Muscle layer of colon (tissue), 2 donors: Measurements from ENCODE around the gene RAI1.

ENCODE experiments used
- H3K27ac ChIP-seq: one replicate; pipeline ENCODE4 v1.7.0; 2013; ENCODE audit warnings: low read depth, mild to moderate bottlenecking, low read length, moderate library complexity
- H3K27me3 ChIP-seq, 2 donors: one replicate each; pipeline ENCODE4 v1.7.0; 2013; ENCODE audit warnings: low read length in 2 of 2, mild to moderate bottlenecking in 2 of 2; ENCODE audit not compliant: insufficient read depth in 2 of 2, control insufficient read depth in 1 of 2
- H3K36me3 ChIP-seq: one replicate; pipeline ENCODE4 v1.7.0; 2013; ENCODE audit warnings: mild to moderate bottlenecking, low read length; ENCODE audit not compliant: insufficient read depth
- H3K4me1 ChIP-seq: one replicate; pipeline ENCODE4 v1.7.0; 2013; ENCODE audit warnings: mild to moderate bottlenecking, low read length; ENCODE audit not compliant: insufficient read depth
- H3K4me3 ChIP-seq, 2 donors: one replicate each; pipeline ENCODE4 v1.7.0; 2013; ENCODE audit warnings: low read length in 2 of 2, low read depth in 1 of 2, mild to moderate bottlenecking in 1 of 2, moderate library complexity in 1 of 2
- H3K9ac ChIP-seq: one replicate; pipeline ENCODE4 v1.7.0; 2013; ENCODE audit warnings: low read length
- H3K9me3 ChIP-seq: one replicate; pipeline ENCODE4 v1.7.0; 2013; ENCODE audit warnings: mild to moderate bottlenecking, low read length
- donor health status: abdominal sarcoma.
- donor health status: Adenocarcinoma of cecum.

RAI1 gene

DNA sequence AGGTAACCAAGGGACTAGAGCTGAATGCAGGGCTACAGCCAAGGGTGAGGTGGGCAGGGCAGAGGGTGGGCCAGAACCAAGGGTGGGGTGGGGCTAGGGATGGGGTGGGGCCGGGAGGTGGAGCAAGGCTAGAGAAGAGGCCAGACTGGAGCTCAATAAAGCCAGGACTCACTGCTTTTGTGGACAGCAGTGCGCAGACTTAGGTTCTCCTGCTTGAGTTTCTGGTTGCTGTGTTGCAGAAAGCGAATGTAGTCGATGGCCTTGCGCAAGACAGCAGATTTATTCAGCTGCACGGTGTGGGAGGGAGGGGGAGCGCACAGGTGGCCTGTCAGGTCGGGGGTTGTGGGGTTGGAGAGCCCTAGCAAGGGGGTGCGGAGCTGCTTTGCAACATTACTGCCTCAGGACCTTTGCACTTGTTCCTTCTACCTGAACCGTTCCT, 136.8 kb downstream of the RAI1 start:
- Histone ChIP-seq H3K9ac (no peak overlapping the region), H3K4me3 (no peak overlapping the region), H3K27ac (no peak overlapping the region), H3K36me3 (peaks cover 16% of the 10 kb centered on the region), H3K9me3 (no peaks in the 10 kb centered on the region), H3K4me1 (peaks cover 47% of the 10 kb centered on the region), H3K27me3 (no peaks in the 10 kb centered on the region)

DNA sequence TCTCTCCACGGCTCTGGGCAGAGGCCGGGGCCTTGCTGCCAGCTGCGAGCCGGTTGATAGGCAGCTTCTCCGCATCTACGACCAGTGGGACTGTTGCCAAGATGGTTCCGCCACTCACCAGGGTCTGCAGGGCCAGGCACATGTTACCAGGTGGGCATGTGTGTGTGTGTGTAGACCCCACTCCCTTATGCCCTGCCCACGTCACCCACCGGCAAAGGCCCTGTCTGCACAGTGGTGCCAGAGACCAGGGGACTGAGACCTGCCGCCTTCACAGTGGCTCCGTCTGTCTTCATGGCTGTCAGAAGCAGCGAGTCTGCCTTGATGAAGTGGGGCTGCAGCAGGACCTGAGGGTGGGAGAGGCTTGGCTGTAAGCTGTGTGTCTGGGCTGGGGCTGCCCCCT, 137.9 kb downstream of the RAI1 start:
- H3K4me1 ChIP-seq = peaks cover 52% of the 10 kb centered on the region
- no peak overlapping the region for H3K9ac ChIP-seq
- H3K27me3 ChIP-seq = no peaks in the 10 kb centered on the region
- H3K4me3 ChIP-seq = no peak overlapping the region
- H3K9me3 ChIP-seq = no peaks in the 10 kb centered on the region
- H3K27ac ChIP-seq = no peak overlapping the region
- H3K36me3 ChIP-seq = peaks cover 16% of the 10 kb centered on the region

DNA sequence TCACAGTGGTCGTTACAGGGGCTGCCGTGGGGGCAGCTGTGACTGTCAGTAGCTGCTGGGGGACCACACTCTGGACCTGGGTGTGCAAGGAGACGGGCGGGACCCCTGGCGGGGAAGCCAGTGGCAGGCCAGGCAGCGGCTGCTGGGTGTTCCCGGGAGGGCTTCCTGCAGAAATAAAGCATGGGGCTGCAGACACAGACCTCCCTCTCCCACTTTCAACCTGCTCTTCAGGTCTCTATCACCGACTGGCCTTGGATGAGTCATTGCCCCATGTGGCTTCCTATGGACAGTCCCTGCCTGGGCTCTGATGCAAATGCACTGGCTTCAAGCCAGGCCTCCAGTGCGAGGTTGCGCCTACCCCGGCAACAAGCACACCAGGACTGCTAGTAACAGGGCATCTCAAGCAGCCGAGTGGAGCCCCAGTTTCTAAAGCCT, 138.3 kb downstream of the RAI1 start:
- H3K27me3 ChIP-seq = no peaks in the 10 kb centered on the region
- peaks cover 57% of the 10 kb centered on the region for H3K4me1 ChIP-seq
- H3K27ac ChIP-seq = no peak overlapping the region
- no peak overlapping the region for H3K4me3 ChIP-seq
- no peaks in the 10 kb centered on the region for H3K9me3 ChIP-seq
- H3K9ac ChIP-seq = no peak overlapping the region
- peaks cover 16% of the 10 kb centered on the region for H3K36me3 ChIP-seq

DNA sequence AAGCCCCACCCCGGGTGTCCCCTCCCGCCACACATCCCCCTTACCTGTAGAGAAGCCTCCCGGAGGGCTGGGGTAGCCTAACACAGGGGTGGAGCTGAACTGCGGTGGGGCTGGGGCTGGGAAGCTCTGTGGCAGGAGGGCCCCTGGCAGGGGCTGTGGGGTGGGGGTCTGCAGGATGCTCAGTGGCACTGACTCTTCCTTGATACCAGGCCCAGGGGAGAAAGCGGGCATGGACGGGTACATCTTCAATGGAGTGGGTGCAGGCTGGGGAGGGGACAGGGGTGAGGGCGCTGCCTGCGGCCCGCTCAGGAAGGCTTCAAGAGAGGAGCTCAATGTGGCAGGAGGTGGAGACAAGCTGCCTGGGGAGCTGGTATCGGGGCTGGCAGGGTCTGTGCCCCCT, 138.8 kb downstream of the RAI1 start:
- peaks cover 62% of the 10 kb centered on the region for H3K4me1 ChIP-seq

DNA sequence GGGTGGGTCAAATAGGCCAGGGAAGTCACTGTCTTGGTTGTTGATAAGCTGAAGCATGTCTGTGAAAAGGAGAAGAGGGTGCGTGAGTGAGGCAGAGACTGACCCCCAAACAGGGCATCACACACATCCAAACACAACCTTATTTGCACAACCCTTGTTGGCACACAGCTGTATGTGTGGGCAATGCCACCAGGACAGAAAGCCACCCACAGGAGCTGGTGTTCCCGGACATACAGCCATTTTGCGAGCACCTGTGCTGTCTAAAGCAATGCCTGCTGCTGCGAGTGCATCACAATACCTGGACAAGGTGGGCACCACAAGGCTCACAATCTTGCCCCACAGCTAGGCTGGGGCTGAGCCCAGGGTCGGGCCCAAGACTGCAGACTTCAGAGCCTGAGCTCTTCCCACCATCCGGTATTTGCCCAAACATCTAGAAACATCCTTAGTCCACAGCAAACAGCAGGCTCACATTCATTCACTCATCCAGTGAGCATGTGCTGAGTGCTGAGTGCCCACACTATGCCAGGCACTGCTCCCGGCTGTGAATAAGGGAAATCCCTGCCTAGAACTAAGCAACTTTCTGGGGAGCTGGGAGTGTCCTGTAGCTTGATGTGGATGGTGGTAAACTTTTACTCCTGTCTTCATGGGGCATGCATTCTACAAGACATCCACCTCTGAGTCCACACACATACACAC, 139.4 kb downstream of the RAI1 start:
- H3K9me3 ChIP-seq = no peaks in the 10 kb centered on the region
- peaks cover 16% of the 10 kb centered on the region for H3K36me3 ChIP-seq
- H3K27me3 ChIP-seq = no peaks in the 10 kb centered on the region
- H3K4me1 ChIP-seq = peaks cover 62% of the 10 kb centered on the region
- H3K9ac ChIP-seq = no peak overlapping the region
- no peak overlapping the region for H3K27ac ChIP-seq
- H3K4me3 ChIP-seq = no peak overlapping the region

More for the DNA sequence above, 138.8 kb downstream of the RAI1 start:
- Histone ChIP-seq H3K36me3 (peaks cover 16% of the 10 kb centered on the region), H3K4me3 (no peak overlapping the region), H3K27me3 (no peaks in the 10 kb centered on the region), H3K27ac (no peak overlapping the region), H3K9ac (no peak overlapping the region), H3K9me3 (no peaks in the 10 kb centered on the region)

DNA sequence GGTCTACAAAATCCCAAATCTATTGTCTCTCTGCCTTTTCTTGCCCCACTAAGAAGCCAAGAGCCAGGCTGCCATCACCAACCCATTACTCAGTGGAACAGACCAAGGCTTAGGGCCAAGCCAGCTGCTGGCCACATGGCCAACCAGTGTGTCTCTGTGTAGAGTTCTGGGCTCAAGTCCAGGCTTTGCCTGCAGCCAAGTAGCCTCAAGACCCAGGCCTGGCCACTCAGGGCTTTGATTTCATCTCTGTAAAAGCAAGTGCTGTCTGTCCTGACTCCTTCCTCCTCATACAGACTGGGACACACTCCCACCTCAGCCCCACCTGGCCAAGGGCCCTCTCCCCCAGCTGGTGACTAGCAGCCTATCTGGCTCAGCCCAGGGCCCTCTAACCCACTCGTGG, 140.9 kb downstream of the RAI1 start:
- Histone ChIP-seq H3K27me3 (no peaks in the 10 kb centered on the region), H3K9ac (no peak overlapping the region), H3K36me3 (peaks cover 16% of the 10 kb centered on the region), H3K9me3 (no peaks in the 10 kb centered on the region), H3K27ac (peak overlapping the region; percentile 46), H3K4me1 (peaks cover 70% of the 10 kb centered on the region), H3K4me3 (peak overlapping the region in 1 of 2 donors; percentile 60)

DNA sequence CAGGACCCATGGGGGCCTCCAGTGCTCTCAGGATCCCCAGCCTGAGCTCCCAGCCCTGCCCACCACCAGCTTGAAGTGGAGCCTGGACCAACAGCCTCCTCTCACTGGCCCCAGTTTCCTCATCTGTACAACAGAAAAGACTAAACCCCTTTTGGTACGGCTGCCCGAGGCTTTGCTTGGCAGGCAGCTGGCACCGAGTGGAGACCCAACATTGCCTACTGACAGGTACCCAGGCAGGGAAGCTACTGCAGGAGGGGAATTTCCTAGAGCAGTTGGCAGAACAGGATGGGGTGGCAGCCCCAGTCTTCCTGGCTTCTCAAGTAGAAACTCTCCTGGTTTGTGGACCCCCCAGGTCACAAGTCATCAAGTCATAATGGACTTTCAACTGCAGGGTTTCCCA, 141.4 kb downstream of the RAI1 start:
- peak overlapping the region; percentile 26 for H3K9ac ChIP-seq
- no peaks in the 10 kb centered on the region for H3K27me3 ChIP-seq
- peaks cover 70% of the 10 kb centered on the region for H3K4me1 ChIP-seq
- peak overlapping the region in 1 of 2 donors; percentile 60 for H3K4me3 ChIP-seq
- no peaks in the 10 kb centered on the region for H3K9me3 ChIP-seq
- peaks cover 16% of the 10 kb centered on the region for H3K36me3 ChIP-seq
- H3K27ac ChIP-seq = peak overlapping the region; percentile 46

DNA sequence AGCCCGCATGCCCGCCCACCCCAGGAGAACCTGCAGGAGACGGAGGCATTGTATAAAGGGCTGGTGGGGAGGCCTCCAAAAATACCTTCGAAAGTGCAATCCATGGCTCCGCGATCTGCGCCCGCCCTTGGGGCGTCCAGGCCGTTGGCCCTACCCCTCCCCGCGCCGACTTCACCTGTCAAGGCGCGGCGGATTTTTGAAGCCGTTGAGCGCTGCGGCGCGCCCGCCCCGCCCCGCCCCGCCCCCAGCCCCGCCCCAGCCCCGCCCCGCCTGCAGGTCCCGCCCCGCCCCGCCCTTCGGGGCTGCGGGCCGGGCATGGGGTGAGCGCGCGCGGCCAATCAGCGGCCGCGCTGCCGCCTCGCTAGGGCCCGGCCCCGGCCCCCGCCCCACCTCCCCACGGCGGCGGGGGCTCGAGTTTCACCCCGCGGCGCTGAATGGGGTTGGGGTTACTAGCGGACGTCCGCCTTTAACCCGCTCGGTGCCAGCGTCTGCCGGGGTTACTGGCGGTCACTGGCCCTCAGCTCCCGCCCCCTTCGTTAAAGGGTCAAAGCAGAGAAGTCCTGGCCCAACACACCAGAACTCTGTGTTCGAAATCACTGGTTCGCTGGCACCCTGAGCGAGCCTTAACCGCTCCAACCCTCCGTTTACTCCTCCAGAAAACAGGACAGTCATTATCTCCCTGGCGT, 142.3 kb downstream of the RAI1 start:
- H3K4me3 ChIP-seq = peak overlapping the region; percentile 33 to 70
- no peaks in the 10 kb centered on the region for H3K9me3 ChIP-seq
- peak overlapping the region; percentile 26 for H3K9ac ChIP-seq
- peak overlapping the region; percentile 80 for H3K27ac ChIP-seq
- peaks cover 70% of the 10 kb centered on the region for H3K4me1 ChIP-seq
- peaks cover 12% of the 10 kb centered on the region for H3K36me3 ChIP-seq
- H3K27me3 ChIP-seq = no peaks in the 10 kb centered on the region

DNA sequence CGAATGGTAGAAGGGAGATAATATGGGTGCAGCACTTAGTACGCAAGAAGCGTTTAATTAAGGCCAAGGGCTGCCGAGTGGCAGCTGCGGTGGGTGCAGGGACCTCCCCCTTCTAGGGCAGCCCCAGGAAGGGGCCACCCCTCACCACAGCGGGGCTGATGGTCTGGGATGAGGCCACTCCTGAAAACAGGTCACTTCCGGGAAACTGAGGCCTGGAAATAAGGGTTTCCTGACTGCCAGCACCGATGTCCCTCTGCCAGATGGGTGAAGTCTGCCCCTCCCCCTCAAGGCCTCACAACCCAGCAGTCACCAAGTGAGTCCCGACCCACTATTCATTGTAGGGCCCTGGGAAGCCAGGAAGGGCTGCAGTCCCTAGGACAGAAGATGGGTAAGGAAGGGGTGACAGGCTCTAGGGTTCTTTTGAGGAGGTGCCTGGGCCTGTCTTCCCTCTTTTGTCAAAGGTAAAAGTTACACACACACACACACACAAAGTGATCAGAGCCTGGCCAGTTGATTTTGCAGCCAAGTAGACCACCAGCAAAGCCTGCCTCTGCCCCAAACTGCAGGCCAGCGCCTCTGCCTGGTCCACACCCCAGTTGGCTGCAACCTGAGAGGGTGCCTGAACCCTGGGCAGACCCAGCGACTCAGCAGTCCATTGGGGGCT, 143.0 kb downstream of the RAI1 start:
- H3K9ac ChIP-seq = peak overlapping the region; percentile 12
- peaks cover 70% of the 10 kb centered on the region for H3K4me1 ChIP-seq
- H3K9me3 ChIP-seq = no peaks in the 10 kb centered on the region
- H3K27me3 ChIP-seq = no peaks in the 10 kb centered on the region
- H3K36me3 ChIP-seq = peaks cover 5% of the 10 kb centered on the region
- peak overlapping the region; percentile 12 to 70 for H3K4me3 ChIP-seq
- H3K27ac ChIP-seq = peak overlapping the region; percentile 80

DNA sequence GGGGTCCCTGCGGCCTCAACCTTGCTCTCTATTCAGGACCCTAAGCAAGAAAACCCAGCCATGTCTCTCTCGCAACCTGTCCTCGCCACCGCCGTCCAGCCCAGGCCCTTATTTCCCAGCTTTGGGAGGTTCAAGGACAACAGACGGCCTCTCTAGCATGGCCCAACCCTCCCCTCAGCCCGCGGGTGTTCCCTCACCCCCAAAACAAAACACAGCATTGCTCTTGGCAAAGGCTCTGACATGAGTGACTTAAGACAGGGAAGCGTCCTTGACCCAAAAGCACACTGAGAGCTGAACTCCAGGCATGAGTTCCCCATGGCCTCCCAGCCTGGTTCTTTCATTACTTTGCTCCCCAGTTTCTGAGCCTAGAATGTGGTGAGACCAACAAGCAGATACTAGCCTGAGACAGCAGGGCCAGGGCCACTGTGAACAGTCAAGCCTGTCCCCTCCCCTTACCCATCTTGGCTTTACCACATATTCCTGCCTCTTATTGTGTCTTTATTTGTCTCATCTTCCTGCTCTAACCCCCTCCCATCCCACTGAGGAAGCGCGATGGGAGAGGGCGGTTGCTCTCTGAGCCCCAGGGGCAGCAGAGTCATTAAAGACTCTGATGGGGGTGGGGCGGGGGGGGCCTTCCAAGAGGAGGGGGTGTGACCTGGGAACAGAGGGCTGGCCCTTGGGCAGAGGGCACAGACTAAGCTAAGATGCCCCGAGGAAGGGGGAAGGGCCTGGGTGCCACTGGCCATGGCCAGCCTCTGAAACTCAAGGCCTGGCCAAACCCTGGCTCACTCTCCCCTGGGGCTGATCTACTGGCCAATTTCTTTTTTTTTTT, 143.7 kb downstream of the RAI1 start:
- H3K4me1 ChIP-seq = peaks cover 68% of the 10 kb centered on the region
- peak overlapping the region; percentile 12 for H3K9ac ChIP-seq
- no peaks in the 10 kb centered on the region for H3K9me3 ChIP-seq
- H3K27ac ChIP-seq = peak overlapping the region; percentile 80
- H3K4me3 ChIP-seq = peak overlapping the region in 1 of 2 donors; percentile 70
- no peaks in the 10 kb centered on the region for H3K36me3 ChIP-seq
- H3K27me3 ChIP-seq = no peaks in the 10 kb centered on the region

DNA sequence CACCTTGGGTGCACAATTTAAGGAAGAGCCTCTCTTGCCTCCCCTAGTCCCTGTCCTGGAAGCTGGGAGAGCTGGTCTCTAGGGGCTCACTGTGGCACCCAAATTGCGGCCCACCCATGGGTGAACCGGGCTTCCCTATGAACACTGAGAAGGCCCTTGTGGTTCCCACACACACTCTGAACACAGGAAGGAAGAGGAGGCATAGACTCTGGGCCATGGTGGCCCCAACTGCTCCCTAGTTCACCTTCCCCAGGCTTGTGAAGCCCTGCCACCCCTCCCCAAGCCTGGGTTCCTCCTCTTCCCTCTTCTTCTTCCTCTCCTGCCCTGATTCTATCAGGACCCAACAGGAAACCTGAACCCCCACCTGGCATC, 145.1 kb downstream of the RAI1 start:
- no peaks in the 10 kb centered on the region for H3K36me3 ChIP-seq
- peak overlapping the region; percentile 41 for H3K27ac ChIP-seq
- H3K4me3 ChIP-seq = no peak overlapping the region
- peaks cover 69% of the 10 kb centered on the region for H3K4me1 ChIP-seq
- no peaks in the 10 kb centered on the region for H3K27me3 ChIP-seq
- no peaks in the 10 kb centered on the region for H3K9me3 ChIP-seq
- no peak overlapping the region for H3K9ac ChIP-seq
